HEK293 (cell line): ENCODE results near the gene SIRT7.

Experiments used
- CTCF ChIA-PET: fragments of 350-600 bp; formaldehyde crosslinking; extraction: SDS; loops from one replicate; lab custom pipeline; 2021; ENCODE audit warnings: antibody characterized with exemption; lab: Yijun Ruan, JAX
- POLR2A ChIA-PET: fragments of 300-600 bp; formaldehyde crosslinking; extraction: SDS; loops from one replicate; lab custom pipeline; 2020; ENCODE audit warnings: antibody characterized with exemption, inconsistent platforms; lab: Yijun Ruan, JAX
- H3K27ac ChIP-seq: fragments of 200-500 bp; sonication (Bioruptor generic); 2 replicates; pipeline ENCODE4 v1.5.1; 2014; ENCODE audit warnings: low read depth, low read length, control low read depth, inconsistent platforms; ENCODE audit errors: extremely low read depth
- H3K36me3 ChIP-seq, 2 experiments: fragments of 200-500 bp in 1 of 2; sonication (Bioruptor generic) in 1 of 2; 1 replicate in 1 of 2; 2 replicates in 1 of 2; pipeline ENCODE4 v1.5.1; 2014 to 2017; ENCODE audit warnings: inconsistent platforms in 2 of 2, low read length in 2 of 2; ENCODE audit not compliant: control insufficient read depth in 2 of 2, insufficient read depth in 1 of 2
- H3K4me1 ChIP-seq: fragments of 200-500 bp; sonication (Bioruptor generic); 2 replicates; pipeline ENCODE4 v1.5.1; 2014; ENCODE audit warnings: mild to moderate bottlenecking, low read length, inconsistent platforms; ENCODE audit not compliant: control insufficient read depth, insufficient read depth
- H3K4me3 ChIP-seq: 2 replicates; pipeline ENCODE4 v1.5.1; 2011; ENCODE audit warnings: low read depth, mild to moderate bottlenecking, control low read depth, low read length, moderate library complexity
- H3K9me3 ChIP-seq: fragments of 200-500 bp; sonication (Bioruptor generic); 2 replicates; pipeline ENCODE4 v1.5.1; 2014; ENCODE audit warnings: low read depth, low read length, inconsistent platforms; ENCODE audit not compliant: control insufficient read depth, insufficient read depth
- GLI2 ChIP-seq: fragments of 450-650 bp; formaldehyde crosslinking; IDR thresholded peaks from 2 replicates; pipeline ENCODE4; 2017; ENCODE audit warnings: missing biosample characterization, missing genetic modification characterization, low read depth, borderline replicate concordance
- SP7 ChIP-seq: fragments of 450-650 bp; formaldehyde crosslinking; IDR thresholded peaks from 2 replicates; pipeline ENCODE4 v1.5.1; 2016; ENCODE audit warnings: missing biosample characterization, missing genetic modification characterization
- ZFHX2 ChIP-seq: fragments of 450-650 bp; formaldehyde crosslinking; conservative IDR thresholded peaks from 2 replicates; pipeline ENCODE4 v1.5.1; 2016; ENCODE audit warnings: missing biosample characterization, missing genetic modification characterization
- ZIC2 ChIP-seq: fragments of 450-650 bp; formaldehyde crosslinking; IDR thresholded peaks from 2 replicates; pipeline ENCODE4 v1.5.1; 2016; ENCODE audit warnings: missing biosample characterization, missing genetic modification characterization
- ZNF121 ChIP-seq: fragments of 450-650 bp; formaldehyde crosslinking; IDR thresholded peaks from 2 replicates; pipeline ENCODE4 v1.5.1; 2016; ENCODE audit warnings: missing biosample characterization, missing genetic modification characterization
- ZNF169 ChIP-seq: fragments of 450-650 bp; formaldehyde crosslinking; IDR thresholded peaks from 2 replicates; pipeline ENCODE4 v1.5.1; 2016; ENCODE audit warnings: missing biosample characterization, missing genetic modification characterization
- ZNF175 ChIP-seq: fragments of 450-650 bp; formaldehyde crosslinking; IDR thresholded peaks from 2 replicates; pipeline ENCODE4 v1.5.1; 2016; ENCODE audit warnings: missing biosample characterization, missing genetic modification characterization
- ZNF433 ChIP-seq: fragments of 450-650 bp; formaldehyde crosslinking; IDR thresholded peaks from 2 replicates; pipeline ENCODE4 v1.5.1; 2016; ENCODE audit warnings: missing biosample characterization, missing genetic modification characterization, low read depth
- ZNF645 ChIP-seq: fragments of 450-650 bp; formaldehyde crosslinking; IDR thresholded peaks from 2 replicates; pipeline ENCODE4; 2016; ENCODE audit warnings: missing biosample characterization, missing genetic modification characterization
- ZNF660 ChIP-seq: fragments of 450-650 bp; IDR thresholded peaks from 2 replicates; pipeline ENCODE4 v1.5.1; 2018; ENCODE audit warnings: missing biosample characterization, mild to moderate bottlenecking, missing genetic modification characterization
- ZSCAN23 ChIP-seq: fragments of 450-650 bp; formaldehyde crosslinking; IDR thresholded peaks from 2 replicates; pipeline ENCODE4 v1.5.1; 2016; ENCODE audit warnings: missing biosample characterization, missing genetic modification characterization
- ZSCAN30 ChIP-seq: fragments of 450-650 bp; IDR thresholded peaks from 2 replicates; pipeline ENCODE4 v1.5.1; 2018; ENCODE audit warnings: missing biosample characterization, mild to moderate bottlenecking, missing genetic modification characterization, moderate library complexity
- TF ChIP-seq, protein P1 (sequence below): fragments of 450-650 bp; formaldehyde crosslinking; IDR thresholded peaks from 2 replicates; pipeline ENCODE4 v1.5.1; 2017; ENCODE audit warnings: missing biosample characterization, missing genetic modification characterization
- TF ChIP-seq, protein P2 (sequence below): fragments of 450-650 bp; formaldehyde crosslinking; IDR thresholded peaks from 2 replicates; pipeline ENCODE4 v1.5.1; 2016; ENCODE audit warnings: missing biosample characterization, missing genetic modification characterization

The SIRT7 gene

DNA sequence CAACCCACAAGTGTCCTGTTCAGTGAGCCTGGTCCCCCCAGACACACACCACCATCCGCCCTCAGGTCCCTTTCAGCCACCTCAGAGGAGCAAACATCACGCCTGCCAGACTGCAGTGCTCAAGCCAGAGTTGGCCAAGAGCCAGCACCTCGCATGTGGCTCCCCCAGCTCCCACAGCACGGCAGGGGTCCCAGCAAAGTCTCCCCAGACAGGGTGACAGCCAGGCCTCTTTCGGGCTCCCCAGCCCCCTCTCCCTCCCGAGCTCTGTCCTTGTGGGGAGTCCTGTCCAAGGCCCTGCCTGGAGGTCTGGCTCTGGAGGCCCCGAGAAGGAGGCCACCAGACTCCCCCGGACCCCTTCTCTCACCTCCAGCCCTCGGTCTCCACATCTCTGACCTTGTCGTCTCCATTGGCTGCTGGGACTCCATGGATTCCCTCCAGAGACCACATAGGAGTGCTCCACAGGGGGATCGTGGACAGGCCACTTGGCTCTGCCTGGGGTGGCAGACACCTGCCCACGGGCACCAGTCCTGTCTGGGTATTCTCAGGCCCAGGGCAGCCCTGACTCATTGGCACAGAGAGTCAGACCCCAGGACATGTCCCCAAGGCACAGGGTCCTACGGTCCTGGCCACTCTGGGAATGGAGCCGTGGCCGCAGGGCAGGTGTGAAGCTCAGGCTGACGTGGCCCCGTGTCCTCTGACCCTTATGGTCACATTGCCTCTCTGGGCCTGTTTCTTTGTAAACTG is 30.8 kb upstream of the SIRT7 start:
- Histone ChIP-seq H3K4me1 (no peaks in the 10 kb centered on the region), H3K9me3 (no peaks in the 10 kb centered on the region), H3K27ac (no peak overlapping the region), H3K4me3 (no peak overlapping the region), H3K36me3 (no peaks in the 10 kb centered on the region)
- ChIA-PET POLR2A (interaction anchor here (0.7 kb wide), 1 partner anchor 67 kb away, joined by 6 read pairs; no protein-coding TSS in a partner anchor), CTCF (interaction anchor here (0.9 kb wide), 1 partner anchor 71 kb away, joined by 4 read pairs; no protein-coding TSS in a partner anchor)
- TF ChIP-seq ZSCAN23: no peak
- 0 out of 2 replicates have a peak, but pooled peaks have one; percentile 15 for TF ChIP-seq ZIC2 (tag by site-specific recombination)

DNA sequence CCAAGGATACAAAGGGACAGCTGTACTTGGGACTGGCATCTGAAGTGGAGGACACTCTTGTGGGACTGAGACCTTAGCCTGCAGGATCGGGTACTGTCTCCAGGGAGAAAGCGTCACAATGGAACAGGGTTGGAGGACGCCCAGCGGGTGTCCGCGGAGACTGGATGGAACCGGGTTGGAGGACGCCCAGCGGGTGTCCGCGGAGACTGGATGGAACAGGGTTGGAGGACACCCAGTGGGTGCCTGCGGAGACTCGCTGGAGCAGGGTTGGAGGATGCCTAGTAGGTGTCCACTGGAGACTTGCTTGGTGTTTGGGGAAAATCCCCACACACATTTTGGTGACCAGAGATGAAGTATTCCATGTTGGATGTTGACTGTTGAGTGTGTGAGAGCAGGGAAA is 29.2 kb upstream of the SIRT7 start, which contains the start of gene MYADML2:
Gene MYADML2 (minus strand): TSS at position 45 of the 400 bp plus-strand sequence. CDS start 5,492 bp downstream, outside the sequence.
- Histone ChIP-seq H3K4me1 (no peaks in the 10 kb centered on the region), H3K9me3 (no peaks in the 10 kb centered on the region), H3K4me3 (no peak within 1 kb of the TSS), H3K27ac (no peak within 1 kb of the TSS), H3K36me3 (no peaks in the 10 kb centered on the region)
- no peak for TF ChIP-seq ZSCAN30
- TF ChIP-seq ZNF175 (tag by site-specific recombination): no peak
- no peak for TF ChIP-seq ZNF660 (tag by site-specific recombination)
- no peak for TF ChIP-seq ZNF433 (tag by site-specific recombination)
- TF ChIP-seq, protein P1, sequence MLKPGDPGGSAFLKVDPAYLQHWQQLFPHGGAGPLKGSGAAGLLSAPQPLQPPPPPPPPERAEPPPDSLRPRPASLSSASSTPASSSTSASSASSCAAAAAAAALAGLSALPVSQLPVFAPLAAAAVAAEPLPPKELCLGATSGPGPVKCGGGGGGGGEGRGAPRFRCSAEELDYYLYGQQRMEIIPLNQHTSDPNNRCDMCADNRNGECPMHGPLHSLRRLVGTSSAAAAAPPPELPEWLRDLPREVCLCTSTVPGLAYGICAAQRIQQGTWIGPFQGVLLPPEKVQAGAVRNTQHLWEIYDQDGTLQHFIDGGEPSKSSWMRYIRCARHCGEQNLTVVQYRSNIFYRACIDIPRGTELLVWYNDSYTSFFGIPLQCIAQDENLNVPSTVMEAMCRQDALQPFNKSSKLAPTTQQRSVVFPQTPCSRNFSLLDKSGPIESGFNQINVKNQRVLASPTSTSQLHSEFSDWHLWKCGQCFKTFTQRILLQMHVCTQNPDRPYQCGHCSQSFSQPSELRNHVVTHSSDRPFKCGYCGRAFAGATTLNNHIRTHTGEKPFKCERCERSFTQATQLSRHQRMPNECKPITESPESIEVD (tag by site-specific recombination): no peak
- TF ChIP-seq, protein P2, sequence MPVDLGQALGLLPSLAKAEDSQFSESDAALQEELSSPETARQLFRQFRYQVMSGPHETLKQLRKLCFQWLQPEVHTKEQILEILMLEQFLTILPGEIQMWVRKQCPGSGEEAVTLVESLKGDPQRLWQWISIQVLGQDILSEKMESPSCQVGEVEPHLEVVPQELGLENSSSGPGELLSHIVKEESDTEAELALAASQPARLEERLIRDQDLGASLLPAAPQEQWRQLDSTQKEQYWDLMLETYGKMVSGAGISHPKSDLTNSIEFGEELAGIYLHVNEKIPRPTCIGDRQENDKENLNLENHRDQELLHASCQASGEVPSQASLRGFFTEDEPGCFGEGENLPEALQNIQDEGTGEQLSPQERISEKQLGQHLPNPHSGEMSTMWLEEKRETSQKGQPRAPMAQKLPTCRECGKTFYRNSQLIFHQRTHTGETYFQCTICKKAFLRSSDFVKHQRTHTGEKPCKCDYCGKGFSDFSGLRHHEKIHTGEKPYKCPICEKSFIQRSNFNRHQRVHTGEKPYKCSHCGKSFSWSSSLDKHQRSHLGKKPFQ: no peak
- TF ChIP-seq GLI2: no peak
- ChIA-PET POLR2A (interaction anchor here (1.0 kb wide), 1 partner anchor 21 kb away, joined by 3 read pairs; no protein-coding TSS in a partner anchor), CTCF (interaction anchor here (1.0 kb wide), 1 partner anchor 73 kb away, joined by 3 read pairs; no protein-coding TSS in a partner anchor)

DNA sequence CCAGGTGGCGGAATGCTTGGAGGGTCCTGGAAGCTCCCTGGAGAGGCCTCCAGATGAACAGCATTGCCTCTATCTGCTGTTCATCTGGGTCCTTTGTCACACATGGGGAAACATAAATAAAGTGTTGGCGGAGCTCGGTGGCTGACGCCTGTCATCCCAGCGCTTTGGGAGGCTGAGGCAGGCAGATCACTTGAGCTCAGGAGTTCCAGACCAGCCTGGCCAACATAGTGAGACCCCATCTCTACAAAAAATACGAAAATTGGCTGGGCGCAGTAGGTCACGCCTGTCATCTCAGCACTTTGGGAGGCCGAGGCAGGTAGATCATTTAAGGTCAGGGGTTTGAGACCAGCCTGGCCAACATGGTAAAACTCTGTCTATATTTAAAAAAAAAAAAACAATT is 26.9 kb upstream of the SIRT7 start:
- H3K4me1 ChIP-seq: peaks cover 2% of the 10 kb centered on the region; the same call in 1 of the 2 replicates
- H3K27ac ChIP-seq: no peak overlapping the region
- H3K36me3 ChIP-seq: no peaks in the 10 kb centered on the region
- no peak overlapping the region for H3K4me3 ChIP-seq
- no peaks in the 10 kb centered on the region for H3K9me3 ChIP-seq
- TF ChIP-seq ZNF121 (tag by site-specific recombination) (peak; percentile 72), ZNF169 (tag by site-specific recombination) (no peak)
- ChIA-PET POLR2A (interaction anchor here (1.5 kb wide), 1 partner anchor 11 kb away, joined by 3 read pairs; no protein-coding TSS in a partner anchor), CTCF (interaction anchor here (0.9 to 2.1 kb wide), 4 partner anchors 15 to 85 kb away, joined by 3 to 11 read pairs (median 6); partner anchors contain the start of gene MAFG)

GRCh38 chr17:81942167-81942553 is 24.2 kb upstream of the SIRT7 start:
- peaks cover 2% of the 10 kb centered on the region; the same call in 1 of the 2 replicates for H3K4me1 ChIP-seq
- TF ChIP-seq ZNF645 (tag by site-specific recombination): no peak
- 0 out of 2 replicates have a peak, but pooled peaks have one; percentile 3 for TF ChIP-seq ZFHX2 (tag by site-specific recombination)
- TF ChIP-seq SP7 (tag by site-specific recombination): 0 out of 2 replicates have a peak, but pooled peaks have one; percentile 5
- TF ChIP-seq, all 188 proteins: peak for 2
- Histone ChIP-seq H3K9me3 (no peaks in the 10 kb centered on the region), H3K27ac (no peak overlapping the region), H3K36me3 (no peaks in the 10 kb centered on the region), H3K4me3 (no peak overlapping the region)
- POLR2A ChIA-PET: no interaction called here
- CTCF ChIA-PET: interaction anchor here (2.0 kb wide), 1 partner anchor 17 kb away, joined by 7 read pairs; no protein-coding TSS in a partner anchor
